ACC112 (cell line): Measurements from ENCODE around the gene KMT2C.
"Not testable (repeated sequence)": the region's sequence is repeated elsewhere in the genome, so short reads cannot be mapped to it uniquely, and the experiment has no call there.

Source experiments
- H2AFZ ChIP-seq: fragments of 200-600 bp; sonication (generic); one replicate; pipeline ENCODE4 v1.6.0; 2017; ENCODE audit warnings: antibody characterized with exemption, low read length; ENCODE audit not compliant: unreplicated experiment
- H3K27ac ChIP-seq: fragments of 200-600 bp; sonication (generic); 2 replicates; pipeline ENCODE4 v1.5.1; 2014; ENCODE audit warnings: low read depth, mild to moderate bottlenecking, antibody characterized with exemption, low read length, moderate library complexity
- H3K27me3 ChIP-seq: fragments of 200-600 bp; sonication (generic); 2 replicates; pipeline ENCODE4 v1.6.1; 2014; ENCODE audit warnings: mild to moderate bottlenecking, antibody characterized with exemption, low read length, moderate library complexity, mixed read lengths; ENCODE audit not compliant: insufficient read depth
- H3K36me3 ChIP-seq: fragments of 200-600 bp; sonication (generic); 2 replicates; pipeline ENCODE4 v1.6.1; 2016; ENCODE audit warnings: mild to moderate bottlenecking, antibody characterized with exemption, low read length, moderate library complexity, mixed read lengths; ENCODE audit not compliant: insufficient read depth
- H3K4me1 ChIP-seq: fragments of 200-600 bp; sonication (generic); one replicate; pipeline ENCODE4 v1.6.1; 2016; ENCODE audit warnings: low read length, mixed read lengths; ENCODE audit not compliant: insufficient read depth, unreplicated experiment, control insufficient read depth
- H3K4me3 ChIP-seq: fragments of 200-600 bp; sonication (generic); 2 replicates; pipeline ENCODE4 v1.5.1; 2014; ENCODE audit warnings: mild to moderate bottlenecking, low read depth, low read length
- H3K79me2 ChIP-seq: fragments of 200-600 bp; sonication (generic); one replicate; pipeline ENCODE4 v1.6.0; 2016; ENCODE audit warnings: low read length; ENCODE audit not compliant: control insufficient read depth, unreplicated experiment, insufficient read depth

The KMT2C gene

GRCh38 chr7:152312316-152312715, 123.5 kb downstream of the KMT2C start:
- Histone ChIP-seq H3K27ac (no peak overlapping the region), H3K4me3 (no peak overlapping the region), H3K36me3 (peaks cover 11% of the 10 kb centered on the region), H3K4me1 (peaks cover 27% of the 10 kb centered on the region), H2AFZ (no peak overlapping the region), H3K79me2 (peaks cover 8% of the 10 kb centered on the region), H3K27me3 (no peaks in the 10 kb centered on the region)

GRCh38 chr7:152307902-152308301, 127.9 kb downstream of the KMT2C start:
- Histone ChIP-seq H3K27ac (no peak overlapping the region), H3K79me2 (peaks cover 5% of the 10 kb centered on the region), H3K4me1 (peaks cover 13% of the 10 kb centered on the region), H2AFZ (no peak overlapping the region), H3K36me3 (peaks cover 26% of the 10 kb centered on the region), H3K4me3 (no peak overlapping the region), H3K27me3 (no peaks in the 10 kb centered on the region)

- H2AFZ ChIP-seq, H3K79me2 ChIP-seq, H3K36me3 ChIP-seq, H3K4me3 ChIP-seq, H3K27me3 ChIP-seq, H3K4me1 ChIP-seq, H3K27ac ChIP-seq: not testable (repeated sequence)
Measured at GRCh38 chr7:152299542-152300143, 136.2 kb downstream of the KMT2C start.

GRCh38 chr7:152292897-152293296, 142.9 kb downstream of the KMT2C start:
- H3K4me3 ChIP-seq = no peak overlapping the region
- no peaks in the 10 kb centered on the region for H3K27me3 ChIP-seq
- H3K36me3 ChIP-seq = peaks cover 13% of the 10 kb centered on the region
- no peaks in the 10 kb centered on the region for H3K4me1 ChIP-seq
- no peak overlapping the region for H3K27ac ChIP-seq
- H2AFZ ChIP-seq = no peak overlapping the region
- no peaks in the 10 kb centered on the region for H3K79me2 ChIP-seq

GRCh38 chr7:152286972-152287371, 148.8 kb downstream of the KMT2C start:
- H3K4me1 ChIP-seq, H3K4me3 ChIP-seq, H3K27me3 ChIP-seq, H2AFZ ChIP-seq, H3K27ac ChIP-seq, H3K36me3 ChIP-seq, H3K79me2 ChIP-seq: not testable (repeated sequence)

GRCh38 chr7:152286219-152286618, 149.6 kb downstream of the KMT2C start:
- H3K27ac ChIP-seq, H3K27me3 ChIP-seq, H2AFZ ChIP-seq, H3K79me2 ChIP-seq, H3K4me3 ChIP-seq, H3K4me1 ChIP-seq, H3K36me3 ChIP-seq: not testable (repeated sequence)

GRCh38 chr7:152284998-152285397, 150.8 kb downstream of the KMT2C start:
- H3K4me3 ChIP-seq, H3K79me2 ChIP-seq, H3K36me3 ChIP-seq, H3K27ac ChIP-seq, H3K4me1 ChIP-seq, H3K27me3 ChIP-seq, H2AFZ ChIP-seq: not testable (repeated sequence)

GRCh38 chr7:152277687-152278086, 158.1 kb downstream of the KMT2C start:
- not testable (repeated sequence) for H3K36me3 ChIP-seq, H3K27me3 ChIP-seq, H3K4me1 ChIP-seq

GRCh38 chr7:152270427-152270826, 165.4 kb downstream of the KMT2C start:
- not testable (repeated sequence) for H2AFZ ChIP-seq, H3K4me3 ChIP-seq, H3K27me3 ChIP-seq, H3K36me3 ChIP-seq, H3K79me2 ChIP-seq, H3K27ac ChIP-seq, H3K4me1 ChIP-seq

More at GRCh38 chr7:152277687-152278086, 158.1 kb downstream of the KMT2C start:
- not testable (repeated sequence) for H3K4me3 ChIP-seq, H3K79me2 ChIP-seq, H2AFZ ChIP-seq, H3K27ac ChIP-seq

- not testable (repeated sequence) for H3K4me3 ChIP-seq, H3K36me3 ChIP-seq, H3K27me3 ChIP-seq, H3K4me1 ChIP-seq, H3K79me2 ChIP-seq, H2AFZ ChIP-seq, H3K27ac ChIP-seq
Measured at GRCh38 chr7:152266859-152267258, 168.9 kb downstream of the KMT2C start.

- not testable (repeated sequence) for H3K4me1 ChIP-seq, H3K79me2 ChIP-seq, H3K27me3 ChIP-seq, H3K36me3 ChIP-seq, H3K4me3 ChIP-seq, H3K27ac ChIP-seq, H2AFZ ChIP-seq
Measured at GRCh38 chr7:152264915-152265314, 170.9 kb downstream of the KMT2C start.
